Fibroblast of skin of back (primary cell): ENCODE measurements around the gene FCRLA.
A peak's percentile ranks its signal among the peaks of the same experiment; 100 is the strongest.

Source experiments
- DNase-seq: peaks from one replicate; pipeline ENCODE4 v3.0.0-alpha.2; 2013

Gene FCRLA

GRCh38 chr1:161733526-161733925 is 26.5 kb downstream of the FCRLA start:
- peak; percentile 87 for DNase-seq

GRCh38 chr1:161735837-161736236 is 28.8 kb downstream of the FCRLA start:
- DNase-seq, result no peak

GRCh38 chr1:161736335-161736969 is 29.4 kb downstream of the FCRLA start:
- DNase-seq, result peak; percentile 64

GRCh38 chr1:161737625-161738024 is 30.6 kb downstream of the FCRLA start:
- no peak for DNase-seq

GRCh38 chr1:161738627-161739287 is 31.7 kb downstream of the FCRLA start:
- peak; percentile 81 for DNase-seq

- DNase-seq, result no peak
Measured at GRCh38 chr1:161739865-161740566, 33.0 kb downstream of the FCRLA start.

- no peak for DNase-seq
Measured at GRCh38 chr1:161740921-161741320, 33.9 kb downstream of the FCRLA start.

- no peak for DNase-seq
Measured at GRCh38 chr1:161743231-161743630, 36.2 kb downstream of the FCRLA start.

GRCh38 chr1:161747801-161748200 is 40.8 kb downstream of the FCRLA start:
- no peak for DNase-seq

- peak; percentile 97 for DNase-seq
Measured at GRCh38 chr1:161749509-161750407, 42.7 kb downstream of the FCRLA start, which contains the start of gene DUSP12. DUSP12 (plus strand) TSS chr1:161749786; CDS start chr1:161749802, 16 bp downstream.

GRCh38 chr1:161763522-161764098 is 56.6 kb downstream of the FCRLA start:
- DNase-seq, result peak; percentile 18
